Stimulated activated CD8-positive, alpha-beta memory T cell treated with anti-CD3 and anti-CD28 coated beads, Interleukin-12 subunit alpha, Interleukin-12 subunit beta, amount 100 ng/mL, for 24 hours (primary cell): Measurements from ENCODE around the gene MYO10.
"Not testable (repeated sequence)": the region's sequence is repeated elsewhere in the genome, so short reads cannot be mapped to it uniquely, and the experiment has no call there.

Experiments
- DNase-seq: peaks from one replicate; pipeline ENCODE4 v3.0.0-alpha.2; 2020; ENCODE audit errors: extremely low read depth

MYO10 gene

DNA sequence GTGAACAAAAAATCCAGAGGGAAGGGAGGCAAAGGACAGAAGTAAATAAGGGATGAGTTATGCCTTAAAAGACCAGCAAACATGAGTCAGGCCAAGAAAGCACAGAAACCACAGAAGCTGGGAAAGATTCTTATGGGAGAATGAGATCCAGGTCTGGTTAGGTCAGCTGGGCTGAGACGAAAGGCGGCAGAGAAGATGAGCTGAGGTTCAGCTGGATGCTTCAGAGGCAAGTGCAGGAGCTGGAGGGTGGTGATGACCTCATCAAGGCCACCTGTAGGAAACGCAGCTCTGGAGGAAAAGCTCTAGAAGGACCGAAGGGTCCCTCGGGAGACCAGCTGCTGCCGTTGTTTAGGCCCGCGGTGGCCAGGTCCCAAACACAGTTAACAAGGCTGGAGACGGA is 152.0 kb downstream of the MYO10 start:
- DNase-seq, result no peak

- DNase-seq, result no peak
These were observed 154.1 kb downstream of the MYO10 start for GRCh38 chr5:16781828-16782626.

- DNase-seq, result no peak
These were observed 155.8 kb downstream of the MYO10 start for GRCh38 chr5:16780325-16780724.

DNA sequence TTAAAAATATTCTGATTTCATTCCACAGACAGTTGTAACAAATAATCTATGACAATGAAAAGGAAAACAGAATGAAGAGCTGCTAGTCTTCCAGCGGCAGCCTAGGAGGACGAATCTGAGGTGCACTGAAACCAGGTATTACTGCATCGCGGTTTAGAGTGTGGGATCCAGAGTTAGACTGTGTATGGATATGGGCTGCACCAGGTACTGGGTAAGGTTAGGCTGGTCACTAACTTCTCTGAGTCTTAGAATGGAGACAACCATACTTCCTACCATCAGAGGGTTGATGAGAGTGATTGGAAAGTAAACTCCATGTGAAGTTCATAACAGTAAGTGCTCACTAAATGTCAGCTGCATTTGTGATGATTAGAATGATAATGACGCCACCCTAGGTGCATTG is 158.7 kb downstream of the MYO10 start:
- no peak for DNase-seq

GRCh38 chr5:16776611-16777251 is 159.4 kb downstream of the MYO10 start:
- no peak for DNase-seq

- no peak for DNase-seq
These were observed 161.3 kb downstream of the MYO10 start for GRCh38 chr5:16774806-16775205.

- DNase-seq, result no peak
These were observed 162.1 kb downstream of the MYO10 start for GRCh38 chr5:16773991-16774390.

DNA sequence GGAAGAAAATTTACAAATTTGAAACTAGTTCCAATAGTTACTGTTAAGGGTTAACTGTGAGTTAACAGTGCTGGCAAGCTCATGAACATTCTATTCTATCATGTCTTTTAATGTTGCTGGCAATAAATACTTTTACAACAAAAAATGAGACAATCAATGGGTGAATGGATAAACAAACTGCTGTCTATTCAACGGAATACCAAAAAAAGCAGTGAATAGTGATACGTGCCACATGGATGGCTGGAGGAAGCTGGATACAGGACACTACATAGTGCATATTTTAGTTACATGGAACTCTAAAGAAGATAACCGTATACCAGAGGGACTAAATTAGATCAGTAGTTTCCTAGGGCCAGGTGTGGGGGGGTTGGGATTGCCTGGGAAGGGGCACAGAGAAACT is 163.5 kb downstream of the MYO10 start:
- DNase-seq, result no peak

DNA sequence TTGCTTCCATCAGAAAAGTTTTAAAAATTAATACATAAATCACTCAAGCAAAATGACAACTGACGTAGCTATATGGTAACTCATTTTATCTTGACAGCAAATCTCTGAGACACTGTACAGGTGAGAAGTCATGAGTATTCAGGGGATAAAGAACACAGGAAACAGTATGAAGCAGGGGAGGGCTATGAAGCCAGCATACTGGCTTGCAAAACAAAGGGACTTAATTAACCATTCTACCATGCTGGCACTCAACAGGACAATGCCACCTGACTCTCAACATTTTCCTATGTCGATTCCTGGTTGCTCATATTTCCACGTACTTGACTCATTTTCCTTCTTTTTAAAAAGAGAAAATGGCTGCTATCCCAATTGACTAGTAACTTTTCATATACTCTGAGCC is 167.9 kb downstream of the MYO10 start:
- DNase-seq, result no peak

DNA sequence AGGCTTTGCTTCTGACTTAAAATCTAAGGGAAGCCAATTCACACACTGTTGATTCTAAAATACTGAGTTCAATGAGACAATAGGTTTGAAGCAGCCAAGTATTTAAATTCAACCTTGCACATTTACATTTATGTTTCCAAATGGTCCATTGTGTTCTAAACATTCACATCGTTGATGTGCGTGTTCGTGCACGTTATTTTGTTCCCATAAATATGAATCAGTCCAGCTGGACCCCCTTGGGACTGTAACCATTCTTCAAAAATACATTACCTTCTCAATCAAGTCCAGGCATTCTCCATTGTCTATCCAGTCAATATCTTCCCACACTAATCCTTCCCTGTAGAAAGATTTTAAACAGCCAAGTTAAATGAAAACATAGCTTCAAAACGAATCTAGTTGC is 172.9 kb downstream of the MYO10 start:
- no peak for DNase-seq

DNA sequence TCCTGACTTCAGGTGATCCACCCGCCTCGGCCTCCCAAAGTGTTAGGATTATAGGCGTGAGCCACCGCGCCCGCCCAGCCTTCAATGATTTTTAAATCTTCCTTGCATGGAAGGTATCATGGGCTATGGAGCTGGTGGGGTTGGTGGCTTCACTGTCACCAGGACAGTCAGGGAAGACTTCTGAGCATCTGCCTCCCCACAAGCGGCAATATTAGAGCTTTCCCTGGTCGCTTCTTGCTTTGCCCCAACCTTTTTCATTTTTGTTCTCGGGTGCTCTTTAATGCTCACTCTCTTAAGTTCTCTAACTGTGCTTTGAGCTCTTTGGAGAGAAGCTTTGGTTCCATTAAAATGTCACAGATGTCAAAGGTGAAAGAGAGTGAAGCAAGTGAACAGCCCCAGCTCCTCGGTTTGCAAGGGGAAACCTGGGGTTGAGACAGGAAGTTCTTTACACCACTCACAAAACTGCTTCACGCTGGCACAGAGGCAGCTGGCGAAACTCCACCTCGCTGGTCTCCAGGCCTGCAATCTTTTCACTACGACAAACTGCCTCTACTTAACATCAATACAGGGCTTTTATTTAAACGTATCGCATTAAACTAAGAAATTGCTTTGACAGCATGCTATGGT is 176.8 kb downstream of the MYO10 start:
- no peak for DNase-seq

GRCh38 chr5:16757989-16758501 is 178.0 kb downstream of the MYO10 start:
- DNase-seq, result no peak

DNA sequence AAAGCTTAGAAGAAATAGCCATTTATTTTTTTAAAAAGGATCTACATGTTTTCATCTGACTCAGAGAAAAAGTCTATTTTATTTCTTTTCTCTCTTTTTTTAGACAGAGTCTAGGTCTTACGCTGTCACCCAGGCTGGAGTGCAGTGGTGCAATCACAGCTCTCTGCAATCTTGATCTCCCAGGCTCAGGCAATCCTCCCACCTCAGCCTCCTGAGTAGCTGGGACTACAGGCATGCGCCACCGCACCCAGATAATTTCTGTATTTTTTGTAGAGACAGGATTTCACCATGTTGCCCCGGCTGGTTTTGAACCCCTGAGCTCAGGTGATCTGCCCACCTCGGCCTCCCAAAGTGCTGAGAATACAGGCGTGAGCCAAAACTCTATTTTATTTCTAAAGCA is 178.5 kb downstream of the MYO10 start:
- not testable (repeated sequence) for DNase-seq

DNA sequence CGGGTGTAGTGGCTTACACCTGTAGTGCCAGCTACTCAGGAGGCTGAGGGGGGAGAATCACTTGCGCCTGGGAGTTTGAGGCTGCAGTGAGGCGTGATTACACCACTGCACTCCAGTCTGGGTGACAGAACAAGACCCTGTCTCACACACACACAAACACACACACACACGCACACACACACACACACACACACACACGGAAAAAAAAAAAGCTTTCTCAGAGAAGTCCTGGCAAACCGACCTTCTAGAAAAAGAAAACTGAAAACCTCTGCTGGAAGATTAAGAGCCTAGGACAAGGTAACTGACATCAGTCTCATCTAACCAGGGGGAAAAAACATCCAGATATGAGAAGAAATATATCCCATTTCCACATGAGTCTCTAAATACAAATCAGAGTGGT is 178.9 kb downstream of the MYO10 start:
- DNase-seq, result no peak

DNA sequence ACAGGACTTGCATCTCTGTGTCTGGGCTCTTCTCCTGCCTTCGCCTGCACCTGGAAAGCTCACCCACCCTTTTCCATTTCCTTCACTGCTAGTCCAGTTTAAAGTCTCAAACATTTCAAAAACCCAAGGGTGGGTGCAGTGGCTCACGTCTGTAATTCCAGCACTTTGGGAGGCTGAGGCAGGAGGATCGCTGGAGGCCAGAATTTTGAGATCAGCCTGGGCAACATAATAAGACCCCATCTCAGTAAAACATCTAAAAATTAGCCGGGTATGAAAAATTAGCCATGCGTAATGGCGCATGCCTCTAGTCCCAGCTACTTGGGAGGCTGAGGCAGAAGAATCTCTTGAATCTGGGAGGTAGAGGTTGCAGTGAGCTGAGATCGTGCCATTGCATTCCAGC is 179.4 kb downstream of the MYO10 start:
- DNase-seq, result no peak

- no peak for DNase-seq
These were observed 180.4 kb downstream of the MYO10 start for GRCh38 chr5:16755641-16756040.

GRCh38 chr5:16754601-16755000 is 181.5 kb downstream of the MYO10 start:
- DNase-seq, result no peak

DNA sequence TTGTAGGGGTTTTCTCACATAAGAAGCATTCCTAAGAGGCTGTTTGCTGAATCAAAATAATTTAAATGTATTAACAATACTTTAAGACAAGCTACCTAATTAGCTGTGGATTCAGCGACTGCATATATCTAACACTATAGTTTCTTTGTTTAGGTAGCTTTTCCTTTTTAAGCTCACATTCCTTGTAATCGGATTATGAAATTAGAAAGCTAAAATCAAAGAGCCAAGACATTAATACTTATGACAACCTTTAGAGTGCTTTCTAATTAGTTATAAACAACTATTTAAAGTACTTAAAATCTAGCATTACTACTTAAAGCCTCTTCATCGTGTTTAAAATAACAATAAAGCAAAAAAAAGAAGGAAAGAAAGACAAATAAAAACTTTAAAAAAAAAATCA is 182.0 kb downstream of the MYO10 start:
- no peak for DNase-seq

DNA sequence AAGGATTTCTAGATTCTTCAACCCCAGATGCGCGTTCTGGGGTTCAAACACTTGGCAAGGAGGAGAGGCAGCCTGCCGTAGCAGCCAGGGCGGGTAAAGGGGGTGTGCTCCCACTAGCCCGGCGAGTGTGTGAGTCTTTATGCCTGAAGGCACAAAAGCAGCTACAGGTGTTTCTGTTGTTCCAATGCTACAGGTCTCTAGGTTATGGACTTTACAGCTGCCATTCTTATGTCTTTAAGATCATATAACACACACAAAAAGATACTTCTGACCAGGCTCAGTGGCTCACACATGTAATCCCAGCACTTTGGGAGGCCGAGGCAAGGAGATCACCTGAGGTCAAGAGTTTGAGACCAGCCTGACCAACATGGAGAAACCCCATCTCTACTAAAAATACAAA is 185.6 kb downstream of the MYO10 start:
- no peak for DNase-seq

- no peak for DNase-seq
These were observed 186.5 kb downstream of the MYO10 start for GRCh38 chr5:16749626-16750025.

DNA sequence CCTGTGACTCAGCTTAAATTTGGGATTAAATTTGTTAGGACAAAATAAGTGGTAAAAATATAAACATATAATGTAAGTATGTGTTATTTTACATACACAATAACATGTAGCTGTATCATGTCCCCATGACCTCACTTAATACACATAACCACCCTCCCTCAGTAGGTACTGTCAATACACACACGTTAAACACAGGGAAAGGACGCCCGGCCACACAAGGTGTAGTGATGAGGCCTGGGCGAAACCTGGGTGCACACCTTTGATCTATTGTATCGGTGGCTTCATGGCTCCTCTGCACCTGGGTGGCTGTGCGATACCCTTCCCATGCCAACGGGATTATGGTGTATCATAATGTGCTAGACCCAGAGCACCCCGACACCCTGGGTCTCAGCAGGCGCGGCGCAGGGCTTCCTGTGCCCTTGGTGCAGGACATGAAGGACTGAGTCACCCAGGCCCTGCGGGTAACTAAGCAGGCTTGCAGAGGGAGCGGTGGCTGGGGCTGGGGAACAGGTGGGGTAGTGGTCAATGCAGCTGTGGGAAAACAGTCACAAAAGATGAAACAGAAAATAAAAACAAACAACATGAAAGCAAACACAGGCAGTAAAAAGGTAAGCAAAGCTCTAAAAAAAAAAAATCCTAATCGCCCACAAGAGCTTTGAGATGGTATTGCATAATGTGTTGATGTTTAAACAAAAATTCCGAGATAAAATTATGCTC is 191.8 kb downstream of the MYO10 start:
- DNase-seq, result no peak

DNA sequence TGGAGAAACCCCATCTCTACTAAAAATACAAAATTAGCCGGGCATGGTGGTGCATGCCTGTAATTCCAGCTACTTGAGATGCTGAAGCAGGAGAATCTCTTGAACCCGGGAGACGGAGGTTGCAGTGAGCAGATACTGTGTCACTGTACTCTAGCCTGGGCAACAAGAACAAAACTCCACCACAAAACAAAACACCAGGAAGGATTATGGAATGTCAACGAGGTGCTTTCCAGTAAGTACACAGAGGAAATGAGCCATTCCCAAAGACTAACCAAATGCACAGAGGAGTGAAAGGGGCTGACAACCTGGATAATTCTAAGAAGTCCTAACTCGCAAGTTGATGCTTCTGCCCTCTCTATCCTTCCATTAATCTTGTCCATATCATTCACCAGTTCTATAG is 193.2 kb downstream of the MYO10 start:
- DNase-seq, result no peak
